Measurements from ENCODE around the gene DOCK11. TPM values are rescaled to one million over a fixed set of nuclear protein-coding genes. Genes with fewer than 3 reads are reported as not detected.

Gene DOCK11
- polyA plus RNA-seq, 1 experiment: 26.4 TPM

DNA sequence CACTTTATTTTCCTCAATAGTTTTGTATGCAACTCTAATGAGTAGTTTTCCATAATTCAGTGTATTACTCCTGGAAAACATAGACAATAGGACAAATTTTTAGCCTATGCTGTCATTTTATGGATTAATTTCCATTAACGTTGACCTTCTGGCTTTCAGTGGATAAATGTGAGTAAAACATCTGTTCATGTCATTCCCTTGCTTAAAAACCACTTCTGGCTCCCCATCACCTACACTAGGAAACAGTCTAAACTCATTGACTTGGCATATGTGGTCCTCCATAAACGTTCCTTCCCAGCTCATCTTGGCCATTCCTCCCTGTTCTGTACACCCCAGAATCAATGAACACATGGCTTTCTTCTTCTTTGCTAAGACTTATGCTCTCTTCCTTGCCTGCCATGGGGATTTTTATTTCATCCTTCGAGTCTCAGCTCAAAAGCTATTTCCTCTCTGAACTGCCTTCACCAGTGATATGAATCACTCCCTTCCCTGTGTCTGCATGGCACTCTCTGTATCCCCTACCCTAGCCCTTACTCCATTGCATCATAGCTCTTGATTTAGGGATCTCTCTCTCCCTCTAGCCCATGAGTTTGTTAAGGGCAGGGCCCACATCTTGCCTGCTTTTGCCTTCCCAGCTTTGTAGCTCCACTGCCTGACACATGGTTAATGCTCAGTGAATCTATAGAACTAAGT lies 34.8 kb downstream of the DOCK11 start:
- no peak for DNase-seq (ENCODE audit: low read depth, low spot score)
- TF ChIP-seq, protein P1, sequence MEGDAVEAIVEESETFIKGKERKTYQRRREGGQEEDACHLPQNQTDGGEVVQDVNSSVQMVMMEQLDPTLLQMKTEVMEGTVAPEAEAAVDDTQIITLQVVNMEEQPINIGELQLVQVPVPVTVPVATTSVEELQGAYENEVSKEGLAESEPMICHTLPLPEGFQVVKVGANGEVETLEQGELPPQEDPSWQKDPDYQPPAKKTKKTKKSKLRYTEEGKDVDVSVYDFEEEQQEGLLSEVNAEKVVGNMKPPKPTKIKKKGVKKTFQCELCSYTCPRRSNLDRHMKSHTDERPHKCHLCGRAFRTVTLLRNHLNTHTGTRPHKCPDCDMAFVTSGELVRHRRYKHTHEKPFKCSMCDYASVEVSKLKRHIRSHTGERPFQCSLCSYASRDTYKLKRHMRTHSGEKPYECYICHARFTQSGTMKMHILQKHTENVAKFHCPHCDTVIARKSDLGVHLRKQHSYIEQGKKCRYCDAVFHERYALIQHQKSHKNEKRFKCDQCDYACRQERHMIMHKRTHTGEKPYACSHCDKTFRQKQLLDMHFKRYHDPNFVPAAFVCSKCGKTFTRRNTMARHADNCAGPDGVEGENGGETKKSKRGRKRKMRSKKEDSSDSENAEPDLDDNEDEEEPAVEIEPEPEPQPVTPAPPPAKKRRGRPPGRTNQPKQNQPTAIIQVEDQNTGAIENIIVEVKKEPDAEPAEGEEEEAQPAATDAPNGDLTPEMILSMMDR (IDR thresholded peaks at IDR 0.05; ENCODE audit: low read depth, low read length): no peak
- POLR2A ChIA-PET: no interaction called here

DNA sequence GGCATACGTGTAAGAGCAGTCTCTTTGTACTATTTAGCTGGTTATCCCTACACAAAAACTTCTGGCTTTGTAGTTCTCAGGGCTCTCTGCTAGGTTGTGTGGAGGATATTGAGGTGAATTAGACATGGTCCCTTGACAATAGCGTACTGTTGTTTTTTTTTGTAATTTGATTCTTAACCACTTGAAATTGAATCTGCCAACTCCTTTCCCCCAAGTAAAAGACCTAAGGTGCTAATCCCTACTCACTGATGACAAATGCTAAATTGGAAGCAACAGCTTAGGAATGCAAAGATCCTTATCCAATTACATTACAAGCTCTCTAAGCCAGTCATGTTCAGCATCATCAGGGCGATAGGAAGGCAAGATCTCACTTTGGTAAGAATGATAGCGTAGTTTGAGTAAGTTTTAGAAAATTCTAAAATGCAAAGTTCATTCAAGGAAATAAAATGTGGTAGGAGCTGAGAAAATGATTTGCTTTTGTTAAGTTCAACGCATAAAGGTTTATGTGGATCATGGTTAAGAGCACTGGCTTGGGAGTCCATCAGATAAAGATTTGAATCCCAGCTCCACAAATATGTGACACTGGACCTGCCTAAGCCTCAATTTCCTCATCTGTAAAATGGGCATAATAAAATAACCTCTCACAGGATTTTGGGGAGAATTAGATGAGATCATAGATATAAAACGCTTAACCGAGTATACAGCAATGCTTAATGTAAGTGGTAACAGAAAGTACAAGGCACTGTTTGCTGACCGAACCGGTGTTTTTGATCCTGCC lies 39.3 kb downstream of the DOCK11 start:
- Histone ChIP-seq H3K27me3 (ENCODE audit: control insufficient read depth, insufficient read depth, low read length) (no peaks in the 10 kb centered on the region), H3K27ac (ENCODE audit: low read depth, low read length) (no peak overlapping the region), H3K4me3 (ENCODE audit: low read depth, low read length) (no peak overlapping the region), H3K9me3 (ENCODE audit: control insufficient read depth, insufficient read depth, low read length) (no peaks in the 10 kb centered on the region)
- ChIA-PET POLR2A (no interaction called here), CTCF (interaction anchor here (0.6 to 0.7 kb wide), 2 partner anchors 67 to 261 kb away, joined by 4 to 5 read pairs; no protein-coding TSS in a partner anchor)
- no peak for DNase-seq (ENCODE audit: low read depth, low spot score)
- TF ChIP-seq, protein P1 (IDR thresholded peaks at IDR 0.05; ENCODE audit: low read depth, low read length): no peak

More for the DNA sequence above, 34.8 kb downstream of the DOCK11 start:
- CTCF ChIA-PET: no interaction called here
- no peaks in the 10 kb centered on the region for H3K27me3 ChIP-seq (ENCODE audit: control insufficient read depth, insufficient read depth, low read length)
- H3K4me3 ChIP-seq (ENCODE audit: low read depth, low read length): no peak overlapping the region
- no peaks in the 10 kb centered on the region for H3K9me3 ChIP-seq (ENCODE audit: control insufficient read depth, insufficient read depth, low read length)
- no peak overlapping the region for H3K27ac ChIP-seq (ENCODE audit: low read depth, low read length)

DNA sequence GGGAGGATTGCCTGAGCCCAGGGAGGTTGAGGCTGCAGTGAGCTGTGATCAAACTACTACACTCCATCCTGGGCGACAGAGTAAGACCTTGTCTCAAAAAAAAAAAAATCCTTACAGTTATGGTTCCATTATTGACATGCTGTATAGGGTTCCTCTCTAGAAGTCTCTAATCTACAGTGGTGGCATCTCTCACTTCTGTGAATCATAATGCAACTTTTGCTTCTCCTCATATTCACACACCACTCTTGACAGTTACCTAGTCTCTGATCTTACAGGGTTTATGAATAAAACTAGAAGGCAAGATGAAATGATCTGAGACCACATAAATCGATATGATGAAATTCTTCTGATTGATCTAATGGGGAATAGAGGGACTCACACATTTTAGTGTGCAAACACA lies 40.6 kb downstream of the DOCK11 start:
- no peaks in the 10 kb centered on the region for H3K9me3 ChIP-seq (ENCODE audit: control insufficient read depth, insufficient read depth, low read length)
- TF ChIP-seq, protein P1 (IDR thresholded peaks at IDR 0.05; ENCODE audit: low read depth, low read length): no peak
- ChIA-PET POLR2A (no interaction called here), CTCF (interaction anchor here (0.6 kb wide), 1 partner anchor 19 kb away, joined by 3 read pairs; no protein-coding TSS in a partner anchor)
- H3K4me3 ChIP-seq (ENCODE audit: low read depth, low read length): no peak overlapping the region
- no peak overlapping the region for H3K27ac ChIP-seq (ENCODE audit: low read depth, low read length)
- H3K27me3 ChIP-seq (ENCODE audit: control insufficient read depth, insufficient read depth, low read length): no peaks in the 10 kb centered on the region
- DNase-seq (ENCODE audit: low read depth, low spot score): no peak

DNA sequence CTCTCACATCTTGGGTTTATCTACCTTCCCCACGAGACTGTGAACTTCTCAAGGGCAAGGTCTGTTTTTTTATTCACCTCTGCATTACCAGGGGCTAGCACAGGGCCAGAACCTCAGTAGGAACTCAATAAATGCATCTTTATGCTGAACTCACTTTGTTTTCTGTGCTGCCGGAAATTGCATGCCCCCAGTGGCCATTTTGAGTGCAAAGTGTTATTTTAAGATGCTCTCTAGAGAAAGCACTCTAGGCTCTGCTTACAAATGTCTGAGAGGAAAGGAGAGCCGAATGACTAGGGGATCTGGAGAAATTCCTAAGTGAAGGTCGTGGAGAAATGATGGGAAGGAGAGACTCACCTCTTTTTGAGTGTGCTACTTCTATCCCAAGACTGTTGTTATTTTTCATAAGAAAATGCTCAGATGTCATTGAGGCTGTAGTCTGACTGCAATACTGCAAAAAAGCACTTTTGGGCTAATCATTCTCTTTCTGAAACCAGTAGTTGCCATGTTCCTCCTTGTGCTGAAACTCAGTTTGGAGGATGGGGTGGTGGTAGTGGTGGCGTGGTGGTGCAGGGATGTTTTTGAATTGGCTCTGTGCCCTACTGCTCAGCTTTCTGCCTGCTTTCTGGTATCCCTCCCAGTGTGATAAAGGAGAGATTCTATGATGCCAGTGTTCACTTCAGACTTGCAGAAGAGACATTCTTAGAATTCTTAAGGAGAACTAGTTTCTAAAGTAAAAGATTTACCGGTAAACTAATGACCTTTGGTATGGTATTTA lies 41.3 kb downstream of the DOCK11 start:
- DNase-seq (ENCODE audit: low read depth, low spot score): no peak
- Histone ChIP-seq H3K4me3 (ENCODE audit: low read depth, low read length) (0 out of 2 replicates have a peak overlapping the region, but pooled peaks have one; percentile 0), H3K9me3 (ENCODE audit: control insufficient read depth, insufficient read depth, low read length) (no peaks in the 10 kb centered on the region), H3K27me3 (ENCODE audit: control insufficient read depth, insufficient read depth, low read length) (no peaks in the 10 kb centered on the region), H3K27ac (ENCODE audit: low read depth, low read length) (peak overlapping the region; percentile 22)
- ChIA-PET POLR2A (no interaction called here), CTCF (interaction anchor here (0.6 kb wide), 1 partner anchor 18 kb away, joined by 3 read pairs; no protein-coding TSS in a partner anchor)
- TF ChIP-seq, protein P1 (IDR thresholded peaks at IDR 0.05; ENCODE audit: low read depth, low read length): peak; percentile 56

Data from AG04450 (cell line).